8988T (cell line): ENCODE measurements around the gene NOL9.
A peak's percentile ranks its signal among the peaks of the same experiment; 100 is the strongest.

Experiments
- DNase-seq: peaks from one replicate; pipeline ENCODE4 v3.0.0; 2011

The NOL9 gene

GRCh38 chr1:6588893-6589520 is 34.7 kb upstream of the NOL9 start:
- DNase-seq, result no peak

DNA sequence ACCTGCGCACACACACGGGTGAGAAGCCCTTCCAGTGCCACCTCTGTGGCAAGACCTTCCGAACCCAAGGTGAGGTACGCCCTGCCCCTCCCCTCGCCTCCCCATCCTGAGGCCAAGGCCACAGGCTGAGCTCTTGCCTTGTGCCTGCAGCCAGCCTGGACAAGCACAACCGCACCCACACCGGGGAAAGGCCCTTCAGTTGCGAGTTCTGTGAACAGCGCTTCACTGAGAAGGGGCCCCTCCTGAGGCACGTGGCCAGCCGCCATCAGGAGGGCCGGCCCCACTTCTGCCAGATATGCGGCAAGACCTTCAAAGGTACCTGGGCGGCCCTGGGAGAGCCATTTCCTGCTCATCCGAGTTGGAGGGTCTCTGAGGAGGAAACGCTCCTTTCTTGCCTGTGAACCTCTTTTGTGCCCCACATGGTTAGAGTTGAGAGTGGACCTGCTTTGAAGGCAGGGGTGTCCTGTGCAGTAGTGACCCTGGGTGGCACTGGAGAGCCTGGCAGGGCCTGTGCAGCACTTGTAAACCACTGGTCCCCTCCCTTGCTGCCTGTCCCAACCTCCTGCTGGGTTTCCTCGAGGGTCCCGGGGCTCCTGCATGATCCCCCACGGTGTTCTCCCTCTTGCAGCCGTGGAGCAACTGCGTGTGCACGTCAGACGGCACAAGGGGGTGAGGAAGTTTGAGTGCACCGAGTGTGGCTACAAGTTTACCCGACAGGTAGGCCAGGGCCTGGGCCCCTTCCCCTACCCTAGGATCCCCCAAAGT is 34.0 kb upstream of the NOL9 start:
- DNase-seq, result no peak

DNA sequence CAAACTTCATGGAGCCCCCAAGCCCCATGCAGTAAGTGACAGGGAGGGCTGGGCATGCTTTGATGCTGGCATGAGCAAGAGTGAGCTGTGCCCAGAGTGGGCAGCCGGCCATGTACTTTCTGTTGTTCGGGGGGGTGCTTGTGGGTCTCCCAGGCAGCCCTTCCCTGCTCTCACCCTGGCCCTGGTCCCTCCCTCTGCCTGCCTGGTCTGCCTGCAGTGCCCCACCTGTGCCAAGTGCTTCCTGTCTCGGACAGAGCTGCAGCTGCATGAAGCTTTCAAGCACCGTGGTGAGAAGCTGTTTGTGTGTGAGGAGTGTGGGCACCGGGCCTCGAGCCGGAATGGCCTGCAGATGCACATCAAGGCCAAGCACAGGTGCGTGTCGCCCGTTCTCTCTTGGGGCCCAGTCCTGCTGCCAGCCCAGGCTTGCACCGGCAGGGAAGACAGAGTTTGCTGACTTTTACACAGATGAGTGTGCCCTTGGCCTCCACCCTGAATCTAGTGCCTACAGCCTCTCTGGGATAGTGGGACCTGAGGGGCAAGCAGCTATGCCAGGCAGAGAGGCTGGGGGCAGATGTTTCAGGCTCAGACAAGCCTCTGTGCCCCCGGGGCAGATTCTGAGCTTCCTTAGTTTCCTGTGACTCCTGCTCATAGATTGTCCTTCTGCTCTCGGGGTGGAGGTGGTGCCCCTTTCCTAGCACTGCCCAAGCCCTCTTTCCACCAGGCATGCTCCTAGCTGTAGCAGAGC is 33.1 kb upstream of the NOL9 start:
- no peak for DNase-seq

- DNase-seq, result no peak
Measured at GRCh38 chr1:6586404-6586816, 32.1 kb upstream of the NOL9 start.

- DNase-seq, result no peak
Measured at GRCh38 chr1:6585841-6586240, 31.5 kb upstream of the NOL9 start.

DNA sequence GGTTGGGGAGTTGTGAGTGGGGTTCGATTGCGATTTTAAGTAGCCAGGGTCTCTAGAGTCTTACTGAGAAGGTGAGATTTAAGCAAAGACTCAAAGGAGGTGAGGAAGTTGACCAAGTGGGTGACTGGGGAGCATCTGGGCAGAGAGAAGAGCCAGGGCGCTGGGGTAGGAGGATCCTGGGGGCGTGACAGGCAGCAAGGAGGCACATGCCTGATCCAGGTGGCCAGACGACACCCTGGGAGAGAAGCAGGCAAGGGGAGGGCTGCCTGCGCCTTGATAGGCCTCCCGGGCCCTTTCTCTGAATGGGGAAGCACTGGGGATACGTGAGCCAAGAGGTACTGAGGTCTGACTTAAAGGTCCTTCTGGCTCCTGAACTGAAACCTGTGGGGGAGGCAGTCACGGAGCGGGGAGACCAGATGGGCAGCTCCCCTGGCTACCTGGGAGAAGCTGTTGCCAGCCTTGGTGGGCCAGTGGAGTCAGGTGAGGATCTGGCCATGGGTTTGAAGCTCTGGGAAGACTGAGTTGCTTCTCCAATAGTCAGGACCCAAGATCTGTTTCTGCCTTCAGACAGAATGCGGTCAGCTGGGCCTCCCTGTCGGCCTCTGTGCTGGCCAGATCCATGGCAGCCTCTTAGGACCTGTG is 30.9 kb upstream of the NOL9 start:
- DNase-seq, result no peak

GRCh38 chr1:6584126-6585080 is 30.1 kb upstream of the NOL9 start:
- no peak for DNase-seq

DNA sequence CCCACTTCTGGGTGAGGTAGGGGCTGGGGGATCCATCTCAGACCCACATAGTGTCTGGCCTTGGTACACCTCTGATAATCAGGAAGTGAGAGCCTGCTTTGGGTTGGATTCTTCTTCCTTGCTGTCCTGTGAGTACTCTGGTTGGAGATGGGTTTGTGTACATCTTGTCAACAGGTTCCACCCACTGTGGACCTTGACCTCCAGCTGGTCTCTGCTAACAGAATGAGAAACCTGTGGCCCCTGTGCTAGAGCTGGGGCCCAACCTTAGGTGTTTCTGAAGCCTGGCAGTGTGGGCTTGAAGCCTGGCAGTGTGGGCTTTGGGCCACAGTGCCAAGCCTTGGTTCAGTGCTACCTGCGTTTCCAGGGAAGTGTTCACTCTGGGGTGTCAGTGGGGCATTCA is 28.1 kb upstream of the NOL9 start:
- no peak for DNase-seq

DNA sequence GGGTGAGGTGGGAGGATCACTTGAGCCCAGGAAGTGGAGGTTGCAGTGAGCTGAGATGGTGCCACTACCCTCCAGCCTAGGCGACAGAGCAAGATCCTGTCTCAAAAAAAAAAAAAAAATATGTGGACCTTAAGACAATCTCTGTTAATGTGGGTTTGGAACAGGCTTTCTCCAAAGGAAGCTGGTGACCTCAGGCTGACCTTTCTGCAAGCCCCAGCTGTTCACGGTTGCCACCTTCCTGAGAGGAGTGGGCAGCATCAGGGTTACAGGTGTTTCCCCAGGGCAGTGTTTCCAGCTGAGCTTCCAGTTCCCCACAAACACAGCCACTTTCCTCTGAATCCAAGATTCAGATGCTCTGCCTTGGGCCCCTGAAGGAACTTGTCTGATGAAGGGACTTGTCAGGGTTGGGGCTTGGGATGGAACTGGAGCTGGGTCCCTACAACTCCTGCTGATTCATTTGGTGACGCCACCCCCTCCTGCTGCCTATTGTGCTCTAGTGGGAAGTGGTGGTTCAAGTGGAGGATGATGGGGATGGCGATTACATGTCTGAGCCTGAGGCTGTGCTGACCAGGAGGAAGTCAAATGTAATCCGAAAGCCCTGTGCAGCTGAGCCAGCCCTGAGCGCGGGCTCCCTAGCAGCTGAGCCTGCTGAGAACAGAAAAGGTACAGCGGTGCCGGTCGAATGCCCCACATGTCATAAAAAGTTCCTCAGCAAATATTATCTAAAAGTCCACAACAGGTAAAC is 27.4 kb upstream of the NOL9 start:
- DNase-seq, result peak; percentile 7

- peak; percentile 45 for DNase-seq
Measured at GRCh38 chr1:6580593-6581409, 26.5 kb upstream of the NOL9 start.

DNA sequence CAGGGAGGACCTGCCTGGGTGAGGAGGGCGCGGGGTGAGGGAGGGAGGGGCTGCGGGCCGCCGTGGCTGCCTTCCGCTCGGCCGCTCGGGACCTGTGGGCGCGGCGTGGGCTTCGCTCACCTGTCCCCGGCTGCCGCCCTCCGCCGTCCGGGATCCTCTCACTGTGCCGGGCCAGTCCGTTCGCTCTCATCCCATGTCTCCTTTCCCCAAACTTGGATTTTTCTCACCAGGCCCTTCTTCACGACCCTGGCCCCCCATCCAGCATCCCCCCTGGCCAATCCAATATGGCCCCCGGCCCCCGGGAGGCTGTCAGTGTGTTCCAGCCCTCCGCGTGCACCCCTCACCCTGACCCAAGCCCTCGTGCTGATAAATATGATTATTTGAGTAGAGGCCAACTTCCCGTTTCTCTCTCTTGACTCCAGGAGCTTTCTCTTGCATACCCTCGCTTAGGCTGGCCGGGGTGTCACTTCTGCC is 25.8 kb upstream of the NOL9 start:
- no peak for DNase-seq

- peak; percentile 96 for DNase-seq
Measured at GRCh38 chr1:6579374-6580118, 25.2 kb upstream of the NOL9 start, which contains the start of gene ZBTB48. TSS of gene ZBTB48 (plus strand) at chr1:6579994. CDS start at chr1:6580610, 616 bp downstream.

- no peak for DNase-seq
Measured at GRCh38 chr1:6578624-6579373, 24.5 kb upstream of the NOL9 start.

DNA sequence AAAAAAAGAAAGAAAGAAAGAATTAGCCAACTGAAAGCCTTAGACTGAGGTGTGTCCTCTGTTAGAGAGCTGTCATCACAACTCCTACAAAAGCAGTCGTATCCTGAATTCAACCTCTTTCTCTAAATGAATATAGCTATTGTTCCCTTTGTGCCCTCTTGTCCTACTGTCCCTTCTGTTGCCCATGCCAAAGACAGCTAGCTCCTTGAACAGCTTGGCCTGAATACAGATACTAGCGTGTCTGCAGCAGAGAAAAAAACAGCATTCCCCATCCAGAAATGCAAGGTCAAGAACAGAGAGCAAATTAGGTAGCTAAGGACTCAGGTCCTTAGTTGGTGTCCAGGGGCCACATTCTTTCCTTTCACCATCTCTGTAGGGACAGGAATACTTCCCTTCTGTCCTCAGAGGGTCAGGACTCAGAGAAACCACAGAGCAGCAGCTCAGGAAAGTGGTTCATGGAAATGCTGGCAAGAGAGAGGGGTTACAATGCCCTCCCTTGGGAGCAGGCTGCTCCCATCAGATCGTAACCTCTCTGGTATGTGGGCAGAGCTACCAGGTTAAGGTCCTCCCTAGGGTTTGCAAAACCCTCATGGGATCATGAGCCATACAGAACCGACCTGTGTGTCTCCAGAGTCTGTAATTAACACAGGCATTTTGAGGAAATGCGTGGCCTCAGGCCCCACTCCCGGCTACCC is 23.7 kb upstream of the NOL9 start:
- DNase-seq, result no peak

DNA sequence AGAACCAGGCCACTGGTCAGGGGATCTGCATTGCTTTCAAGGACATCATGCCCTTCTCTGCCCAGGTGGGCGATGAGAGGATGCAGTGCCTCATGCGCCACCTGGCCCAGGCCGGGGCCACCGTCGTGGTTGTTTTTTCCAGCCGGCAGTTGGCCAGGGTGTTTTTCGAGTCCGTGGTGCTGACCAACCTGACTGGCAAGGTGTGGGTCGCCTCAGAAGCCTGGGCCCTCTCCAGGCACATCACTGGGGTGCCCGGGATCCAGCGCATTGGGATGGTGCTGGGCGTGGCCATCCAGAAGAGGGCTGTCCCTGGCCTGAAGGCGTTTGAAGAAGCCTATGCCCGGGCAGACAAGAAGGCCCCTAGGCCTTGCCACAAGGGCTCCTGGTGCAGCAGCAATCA is 20.5 kb upstream of the NOL9 start:
- peak; percentile 14 for DNase-seq

- DNase-seq, result peak; percentile 1
Measured at GRCh38 chr1:6574025-6574620, 19.8 kb upstream of the NOL9 start.

- no peak for DNase-seq
Measured at GRCh38 chr1:6572653-6573383, 18.5 kb upstream of the NOL9 start.
